OCI-LY7 (cell line): ENCODE measurements around the gene MIA. TPM values are rescaled to one million over a fixed set of nuclear protein-coding genes. Genes with fewer than 3 reads are reported as not detected.

Source experiments
- BruUV-seq: library from RNA; stranded (reverse); fragments of 400-500 nt; replicated peaks from 2 replicates; lab custom pipeline; 2021; lab: Mats Ljungman, UMichigan
- CTCF ChIA-PET: fragments of 300-600 bp; sonication (Branson Sonifier 250); formaldehyde crosslinking; loops from one replicate; lab custom pipeline; 2022; ENCODE audit warnings: antibody characterized with exemption; ENCODE audit not compliant: unreplicated experiment; lab: Charles Lee
- POLR2A ChIA-PET: fragments of 300-600 bp; sonication (Branson Sonifier 250); formaldehyde crosslinking; loops from one replicate; lab custom pipeline; 2022; ENCODE audit warnings: antibody characterized with exemption; lab: Charles Lee
- DNase-seq: peaks from one replicate; pipeline ENCODE4 v3.0.0-alpha.2; 2015; ENCODE audit warnings: low spot score
- H2AFZ ChIP-seq: fragments of 200-600 bp; sonication (generic), shearing (Covaris generic); 2 replicates; pipeline ENCODE4 v1.6.1; 2014; ENCODE audit warnings: mild to moderate bottlenecking, antibody characterized with exemption, low read length, moderate library complexity
- H3K27ac ChIP-seq: fragments of 200-600 bp; sonication (generic); 2 replicates; pipeline ENCODE4 v1.5.1; 2014; ENCODE audit warnings: mixed run types, low read depth, mild to moderate bottlenecking, moderate library complexity, low read length, inconsistent platforms; ENCODE audit not compliant: poor library complexity, severe bottlenecking
- H3K36me3 ChIP-seq: fragments of 200-600 bp; sonication (generic); 2 replicates; pipeline ENCODE4 v1.6.1; 2014; ENCODE audit warnings: mild to moderate bottlenecking, antibody characterized with exemption, low read length, moderate library complexity, mixed read lengths; ENCODE audit not compliant: insufficient read depth
- H3K4me1 ChIP-seq: fragments of 200-600 bp; sonication (generic); 2 replicates; pipeline ENCODE4 v1.5.1; 2014; ENCODE audit warnings: mild to moderate bottlenecking, low read length; ENCODE audit not compliant: insufficient read depth, poor library complexity, severe bottlenecking
- H3K4me2 ChIP-seq: fragments of 200-600 bp; sonication (generic); 2 replicates; pipeline ENCODE4 v1.6.1; 2014; ENCODE audit warnings: mild to moderate bottlenecking, low read length
- H3K4me3 ChIP-seq: fragments of 200-600 bp; sonication (generic); 2 replicates; pipeline ENCODE4 v1.5.1; 2014; ENCODE audit warnings: mild to moderate bottlenecking, low read depth, low read length; ENCODE audit not compliant: poor library complexity, severe bottlenecking
- H3K79me2 ChIP-seq: fragments of 200-600 bp; sonication (generic); 2 replicates; pipeline ENCODE4 v1.6.1; 2016; ENCODE audit warnings: low read depth, mild to moderate bottlenecking, low read length, moderate library complexity, mixed read lengths; ENCODE audit not compliant: insufficient read depth
- H3K9me2 ChIP-seq: fragments of 200-600 bp; sonication (generic); 2 replicates; pipeline ENCODE4 v1.6.1; 2016; ENCODE audit warnings: mild to moderate bottlenecking, low read length, mixed read lengths; ENCODE audit not compliant: insufficient read depth
- H3K9me3 ChIP-seq: fragments of 200-600 bp; sonication (generic); 2 replicates; pipeline ENCODE4 v1.6.1; 2014; ENCODE audit warnings: mild to moderate bottlenecking, mixed run types, low read length, mixed read lengths
- H4K20me1 ChIP-seq: fragments of 200-600 bp; sonication (generic); 2 replicates; pipeline ENCODE4 v1.6.1; 2014; ENCODE audit warnings: mild to moderate bottlenecking, antibody characterized with exemption, low read length, moderate library complexity, mixed read lengths; ENCODE audit not compliant: insufficient read depth
- CTCF ChIP-seq: fragments of 200-600 bp; sonication (generic); conservative IDR thresholded peaks from 2 replicates; pipeline ENCODE4 v1.5.1; 2014; ENCODE audit warnings: mild to moderate bottlenecking, antibody characterized with exemption, low read length, moderate library complexity, mixed read lengths
- EZH2phosphoT487 ChIP-seq: fragments of 200-600 bp; sonication (generic); IDR thresholded peaks from 2 replicates; pipeline ENCODE4 v1.6.1; 2018; ENCODE audit warnings: low read depth, borderline replicate concordance, mild to moderate bottlenecking, mixed run types, antibody characterized with exemption, low read length, moderate library complexity, mixed read lengths
- intact Hi-C: fragments of 100-400 bp; cut with micrococcal nuclease; formaldehyde crosslinking; loops from one replicate; pipeline ENCODE4 v1.10.0; 2022; ENCODE audit not compliant: unreplicated experiment
- total RNA-seq, 2 experiments: library from RNA; depleted of rRNA in 1 of 2; stranded (reverse); fragments of >200 nt in 1 of 2; shearing (Covaris generic) in 1 of 2; gene quantifications; 2 replicates each; pipeline ENCODE4 v1.2.3, GENCODE V29; 2014 to 2022

The MIA gene
- total RNA-seq, 2 experiments from 2014 or later: not detected

- H3K36me3 ChIP-seq: 0 out of 2 replicates have a peak, but pooled peaks cover 9% of the 10 kb centered on the region
- ChIA-PET POLR2A (interaction anchor here (0.6 kb wide), 1 partner anchor 16 kb away, joined by 3 read pairs; no protein-coding TSS in a partner anchor), CTCF (no interaction called here)
- no peaks in the 10 kb centered on the region for H3K9me3 ChIP-seq
- no TSS peak for BruUV-seq
- no peak overlapping the region for H3K27ac ChIP-seq
- TF ChIP-seq CTCF (no peak), EZH2phosphoT487 (no peak)
- intact Hi-C loops: no loop called here
- no peaks in the 10 kb centered on the region for H4K20me1 ChIP-seq
- no peaks in the 10 kb centered on the region for H3K4me1 ChIP-seq
- no peaks in the 10 kb centered on the region for H3K79me2 ChIP-seq
- H3K9me2 ChIP-seq: no peaks in the 10 kb centered on the region
- H3K4me2 ChIP-seq: no peak overlapping the region
- DNase-seq: no peak
- H3K4me3 ChIP-seq: no peak overlapping the region
- H2AFZ ChIP-seq: no peak overlapping the region
Observed at GRCh38 chr19:40737102-40737644, 38.1 kb upstream of the MIA start.

GRCh38 chr19:40739030-40739839 is 36.1 kb upstream of the MIA start:
- no peaks in the 10 kb centered on the region for H3K9me2 ChIP-seq
- no peak overlapping the region for H3K27ac ChIP-seq
- no peak overlapping the region for H2AFZ ChIP-seq
- H3K4me3 ChIP-seq: no peak overlapping the region
- no peaks in the 10 kb centered on the region for H3K79me2 ChIP-seq
- no peaks in the 10 kb centered on the region for H3K4me1 ChIP-seq
- ChIA-PET POLR2A (no interaction called here), CTCF (no interaction called here)
- no peak overlapping the region for H3K4me2 ChIP-seq
- no peaks in the 10 kb centered on the region for H3K9me3 ChIP-seq
- no peak for TF ChIP-seq CTCF
- TF ChIP-seq EZH2phosphoT487: no peak
- BruUV-seq: no TSS peak
- H4K20me1 ChIP-seq: no peaks in the 10 kb centered on the region
- 0 out of 2 replicates have a peak, but pooled peaks cover 14% of the 10 kb centered on the region for H3K36me3 ChIP-seq
- no peak for DNase-seq
- intact Hi-C loops: no loop called here
